Gastrocnemius medialis (tissue), 4 donors: ENCODE measurements around the gene PRKCD.

Experiments
- CTCF ChIP-seq, 5 experiments: fragments of 450-650 bp in 3 of 5; fragments of 200-600 bp in 2 of 5; sonication (generic) in 2 of 5; IDR thresholded peaks in 4 of 5; conservative IDR thresholded peaks in 1 of 5; 1 replicate in 4 of 5; 2 replicates in 1 of 5; pipeline ENCODE4 v1.5.1; 2016 to 2019; ENCODE audit warnings: antibody characterized with exemption in 5 of 5, mild to moderate bottlenecking in 3 of 5, moderate library complexity in 3 of 5
- POLR2A ChIP-seq, 2 donors: fragments of 450-650 bp; IDR thresholded peaks; one replicate each; pipeline ENCODE4 v1.6.1; 2017; ENCODE audit warnings: antibody characterized with exemption in 2 of 2, mild to moderate bottlenecking in 2 of 2, moderate library complexity in 2 of 2

GRCh38 chr3:53147151-53147902 lies 13.7 kb upstream of the PRKCD start:
- TF ChIP-seq CTCF (IDR thresholded peaks at IDR 0.05 in 4 of 5, conservative IDR thresholded peaks at IDR 0.05 in 1 of 5) (no peak), POLR2A (IDR thresholded peaks at IDR 0.05) (no peak)
